ENCODE measurements around the gene CERT1. TPM values are rescaled to one million over a fixed set of nuclear protein-coding genes. Genes with fewer than 3 reads are reported as not detected.
A peak's percentile ranks its signal among the peaks of the same experiment; 100 is the strongest.

CERT1 gene
- polyA plus RNA-seq, 1 of the 3 experiments (the other 2 are of a cell fraction) = 4.5 TPM

GRCh38 chr5:75358117-75358516, 153.3 kb downstream of the CERT1 start:
- 79% methylated on average over 3 of the region's 3 CpGs for WGBS (ENCODE audit: low lambda C conversion rate)
- CTCF ChIA-PET = interaction anchor here (0.9 kb wide), 1 partner anchor 44 kb away, joined by 3 read pairs; no protein-coding TSS in a partner anchor
- H3K36me3 ChIP-seq (replicated peaks in 1 of 2; ENCODE audit: control insufficient read depth in 1 of 2, insufficient read depth in 2 of 2, low read length in 1 of 2) = peaks cover 78 to 85% of the 10 kb centered on the region in 2 experiments

GRCh38 chr5:75356719-75357118, 154.7 kb downstream of the CERT1 start:
- Histone ChIP-seq H3F3A (replicated peaks; ENCODE audit: insufficient read depth) (peaks cover 19% of the 10 kb centered on the region), H3K27ac (ENCODE audit: low read depth in 2 of 2, low read length in 1 of 2) (no peak overlapping the region), H3K9ac (no peak overlapping the region), H3K9me3 (no peaks in the 10 kb centered on the region), H3K79me2 (ENCODE audit: insufficient read depth) (no peaks in the 10 kb centered on the region), H3K36me3 (replicated peaks in 1 of 2; ENCODE audit: control insufficient read depth in 1 of 2, insufficient read depth in 2 of 2, low read length in 1 of 2) (peaks cover 88 to 90% of the 10 kb centered on the region in 2 experiments), H2AFZ (ENCODE audit: low read depth) (no peak overlapping the region), H3K27me3 (ENCODE audit: insufficient read depth) (no peaks in the 10 kb centered on the region), H3K4me1 (ENCODE audit: control insufficient read depth in 1 of 2, insufficient read depth in 2 of 2, low read depth in 1 of 2, low read length in 1 of 2) (peaks cover 0 to 5% of the 10 kb centered on the region in 2 experiments; a peak in 1 of 4 replicates), H3K4me3 (ENCODE audit: low read depth in 2 of 2, low read length in 1 of 2) (no peak overlapping the region), H3K4me2 (no peak overlapping the region), H4K20me1 (ENCODE audit: insufficient read depth) (no peaks in the 10 kb centered on the region), H3K9me2 (no peaks in the 10 kb centered on the region)
- no peak for TF ChIP-seq YY1 (IDR thresholded peaks at IDR 0.05; ENCODE audit: low read depth)
- TF ChIP-seq, protein P1, sequence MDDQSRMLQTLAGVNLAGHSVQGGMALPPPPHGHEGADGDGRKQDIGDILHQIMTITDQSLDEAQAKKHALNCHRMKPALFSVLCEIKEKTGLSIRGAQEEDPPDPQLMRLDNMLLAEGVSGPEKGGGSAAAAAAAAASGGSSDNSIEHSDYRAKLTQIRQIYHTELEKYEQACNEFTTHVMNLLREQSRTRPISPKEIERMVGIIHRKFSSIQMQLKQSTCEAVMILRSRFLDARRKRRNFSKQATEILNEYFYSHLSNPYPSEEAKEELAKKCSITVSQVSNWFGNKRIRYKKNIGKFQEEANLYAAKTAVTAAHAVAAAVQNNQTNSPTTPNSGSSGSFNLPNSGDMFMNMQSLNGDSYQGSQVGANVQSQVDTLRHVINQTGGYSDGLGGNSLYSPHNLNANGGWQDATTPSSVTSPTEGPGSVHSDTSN (IDR thresholded peaks at IDR 0.05) = no peak
- no peak for TF ChIP-seq TEAD4 (IDR thresholded peaks at IDR 0.05; ENCODE audit: borderline replicate concordance, insufficient read depth)
- no peak for TF ChIP-seq EP300 (IDR thresholded peaks at IDR 0.05; ENCODE audit: borderline replicate concordance in 1 of 2, low read depth in 1 of 2, low read length in 1 of 2)
- POLR2A ChIA-PET = no interaction called here
- no peak for DNase-seq
- 96% methylated on average over 7 of the region's 7 CpGs for WGBS (ENCODE audit: low lambda C conversion rate)
- CTCF ChIA-PET = no interaction called here

More at GRCh38 chr5:75358117-75358516, 153.3 kb downstream of the CERT1 start:
- no peaks in the 10 kb centered on the region for H3K9me2 ChIP-seq
- no peaks in the 10 kb centered on the region for H3K27me3 ChIP-seq (ENCODE audit: insufficient read depth)
- H2AFZ ChIP-seq (ENCODE audit: low read depth) = no peak overlapping the region
- H3K9ac ChIP-seq = no peak overlapping the region
- no peak overlapping the region for H3K4me2 ChIP-seq
- peak overlapping the region in 1 of 2 experiments; percentile 38; a peak in 1 of 4 replicates for H3K27ac ChIP-seq (ENCODE audit: low read depth in 2 of 2, low read length in 1 of 2)
- no peaks in the 10 kb centered on the region for H4K20me1 ChIP-seq (ENCODE audit: insufficient read depth)
- peaks cover 0 to 5% of the 10 kb centered on the region in 2 experiments; a peak in 1 of 4 replicates for H3K4me1 ChIP-seq (ENCODE audit: control insufficient read depth in 1 of 2, insufficient read depth in 2 of 2, low read depth in 1 of 2, low read length in 1 of 2)
- POLR2A ChIA-PET = no interaction called here
- H3K79me2 ChIP-seq (ENCODE audit: insufficient read depth) = no peaks in the 10 kb centered on the region
- H3K4me3 ChIP-seq (ENCODE audit: low read depth in 2 of 2, low read length in 1 of 2) = no peak overlapping the region
- H3F3A ChIP-seq (replicated peaks; ENCODE audit: insufficient read depth) = peaks cover 19% of the 10 kb centered on the region
- TF ChIP-seq JUND (IDR thresholded peaks at IDR 0.05) (0 out of 2 replicates have a peak, but pooled peaks have one; percentile 5), TAF1 (IDR thresholded peaks at IDR 0.05; ENCODE audit: borderline replicate concordance, low read depth, low read length) (no peak), FOSL2 (IDR thresholded peaks at IDR 0.05; ENCODE audit: borderline replicate concordance, low read depth) (peak; percentile 4; the same call in 1 of the 2 replicates)
- no peak for DNase-seq
- H3K9me3 ChIP-seq = no peaks in the 10 kb centered on the region

GRCh38 chr5:75355236-75355635, 156.2 kb downstream of the CERT1 start:
- 99% methylated on average over 6 of the region's 6 CpGs for WGBS (ENCODE audit: low lambda C conversion rate)
- Histone ChIP-seq H3K36me3 (replicated peaks in 1 of 2; ENCODE audit: control insufficient read depth in 1 of 2, insufficient read depth in 2 of 2, low read length in 1 of 2) (peaks cover 88 to 95% of the 10 kb centered on the region in 2 experiments), H3F3A (replicated peaks; ENCODE audit: insufficient read depth) (peaks cover 19% of the 10 kb centered on the region), H2AFZ (ENCODE audit: low read depth) (no peak overlapping the region), H3K27me3 (ENCODE audit: insufficient read depth) (no peaks in the 10 kb centered on the region), H3K27ac (ENCODE audit: low read depth in 2 of 2, low read length in 1 of 2) (no peak overlapping the region), H3K79me2 (ENCODE audit: insufficient read depth) (no peaks in the 10 kb centered on the region), H3K9me2 (no peaks in the 10 kb centered on the region), H4K20me1 (ENCODE audit: insufficient read depth) (no peaks in the 10 kb centered on the region), H3K4me3 (ENCODE audit: low read depth in 2 of 2, low read length in 1 of 2) (no peak overlapping the region), H3K9me3 (no peaks in the 10 kb centered on the region), H3K9ac (no peak overlapping the region), H3K4me2 (no peak overlapping the region), H3K4me1 (ENCODE audit: control insufficient read depth in 1 of 2, insufficient read depth in 2 of 2, low read depth in 1 of 2, low read length in 1 of 2) (peaks cover 0 to 5% of the 10 kb centered on the region in 2 experiments; a peak in 1 of 4 replicates)
- ChIA-PET POLR2A (no interaction called here), CTCF (interaction anchor here (1.2 to 2.0 kb wide), 4 partner anchors 11 to 39 kb away, joined by 3 to 4 read pairs (median 3); no protein-coding TSS in a partner anchor)
- no peak for DNase-seq
- TF ChIP-seq, protein P2, sequence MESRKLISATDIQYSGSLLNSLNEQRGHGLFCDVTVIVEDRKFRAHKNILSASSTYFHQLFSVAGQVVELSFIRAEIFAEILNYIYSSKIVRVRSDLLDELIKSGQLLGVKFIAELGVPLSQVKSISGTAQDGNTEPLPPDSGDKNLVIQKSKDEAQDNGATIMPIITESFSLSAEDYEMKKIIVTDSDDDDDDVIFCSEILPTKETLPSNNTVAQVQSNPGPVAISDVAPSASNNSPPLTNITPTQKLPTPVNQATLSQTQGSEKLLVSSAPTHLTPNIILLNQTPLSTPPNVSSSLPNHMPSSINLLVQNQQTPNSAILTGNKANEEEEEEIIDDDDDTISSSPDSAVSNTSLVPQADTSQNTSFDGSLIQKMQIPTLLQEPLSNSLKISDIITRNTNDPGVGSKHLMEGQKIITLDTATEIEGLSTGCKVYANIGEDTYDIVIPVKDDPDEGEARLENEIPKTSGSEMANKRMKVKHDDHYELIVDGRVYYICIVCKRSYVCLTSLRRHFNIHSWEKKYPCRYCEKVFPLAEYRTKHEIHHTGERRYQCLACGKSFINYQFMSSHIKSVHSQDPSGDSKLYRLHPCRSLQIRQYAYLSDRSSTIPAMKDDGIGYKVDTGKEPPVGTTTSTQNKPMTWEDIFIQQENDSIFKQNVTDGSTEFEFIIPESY (IDR thresholded peaks at IDR 0.05; ENCODE audit: borderline replicate concordance, low read depth) = no peak
- TF ChIP-seq FOSL2 (IDR thresholded peaks at IDR 0.05; ENCODE audit: borderline replicate concordance, low read depth) (no peak), JUND (IDR thresholded peaks at IDR 0.05) (no peak), FOXM1 (IDR thresholded peaks at IDR 0.05; ENCODE audit: low read depth) (no peak), MXI1 (IDR thresholded peaks at IDR 0.05; ENCODE audit: low read depth, low read length) (no peak), REST (IDR thresholded peaks at IDR 0.05; ENCODE audit: low read depth, low read length) (no peak), SMC3 (IDR thresholded peaks at IDR 0.05; ENCODE audit: low read depth, low read length) (no peak), GATA2 (CRISPR knock-in tag; IDR thresholded peaks at IDR 0.05) (no peak)
- TF ChIP-seq, protein P1 (IDR thresholded peaks at IDR 0.05) = no peak

All from SK-N-SH (cell line).